Ascending aorta (tissue), 2 donors: ENCODE data around the gene UBN1. TPM values are rescaled to one million over a fixed set of nuclear protein-coding genes. Genes with fewer than 3 reads are reported as not detected.
A peak's percentile ranks its signal among the peaks of the same experiment; 100 is the strongest.

ENCODE experiments used
- DNase-seq, 2 donors: peaks; one replicate each; pipeline ENCODE4 v3.0.0-alpha.2; 2019; ENCODE audit warnings: low spot score in 2 of 2
- H3K27ac ChIP-seq, 2 donors: fragments of 200-600 bp; sonication (generic); one replicate each; pipeline ENCODE4 v1.5.1; 2016 to 2017; ENCODE audit warnings: mild to moderate bottlenecking in 1 of 2
- H3K27me3 ChIP-seq: fragments of 200-600 bp; sonication (generic); one replicate; pipeline ENCODE4 v1.5.1; 2017
- H3K36me3 ChIP-seq, 2 donors: fragments of 200-600 bp; sonication (generic); one replicate each; pipeline ENCODE4 v1.5.1; 2016
- H3K4me1 ChIP-seq, 2 donors: fragments of 200-600 bp; sonication (generic); one replicate each; pipeline ENCODE4 v1.5.1; 2016 to 2017; ENCODE audit warnings: mild to moderate bottlenecking in 1 of 2
- H3K4me3 ChIP-seq, 2 donors: fragments of 200-600 bp; sonication (generic); one replicate each; pipeline ENCODE4 v1.5.1; 2016 to 2017; ENCODE audit warnings: mild to moderate bottlenecking in 1 of 2
- H3K9me3 ChIP-seq, 2 donors: fragments of 200-600 bp; sonication (generic); one replicate each; pipeline ENCODE4 v1.5.1; 2016
- intact Hi-C: fragments of 100-400 bp; cut with DNase I; formaldehyde crosslinking; loops from one replicate; pipeline ENCODE4 v1.15.1; 2023
- total RNA-seq: library from RNA; depleted of rRNA; stranded (reverse); fragments of >200 nt; gene quantifications from one replicate; pipeline ENCODE4 v1.1.0, GENCODE V29; 2016
- TF ChIP-seq, protein P1 (sequence below), 3 experiments: fragments of 200-600 bp in 2 of 3; fragments of 450-650 bp in 1 of 3; sonication (generic) in 2 of 3; IDR thresholded peaks; one replicate each; pipeline ENCODE4 v1.5.1; 2016 to 2019; ENCODE audit warnings: antibody characterized with exemption in 3 of 3, mild to moderate bottlenecking in 1 of 3, moderate library complexity in 1 of 3

The UBN1 gene
- total RNA-seq, 1 donor from 2014 or later = 31.8 TPM

DNA sequence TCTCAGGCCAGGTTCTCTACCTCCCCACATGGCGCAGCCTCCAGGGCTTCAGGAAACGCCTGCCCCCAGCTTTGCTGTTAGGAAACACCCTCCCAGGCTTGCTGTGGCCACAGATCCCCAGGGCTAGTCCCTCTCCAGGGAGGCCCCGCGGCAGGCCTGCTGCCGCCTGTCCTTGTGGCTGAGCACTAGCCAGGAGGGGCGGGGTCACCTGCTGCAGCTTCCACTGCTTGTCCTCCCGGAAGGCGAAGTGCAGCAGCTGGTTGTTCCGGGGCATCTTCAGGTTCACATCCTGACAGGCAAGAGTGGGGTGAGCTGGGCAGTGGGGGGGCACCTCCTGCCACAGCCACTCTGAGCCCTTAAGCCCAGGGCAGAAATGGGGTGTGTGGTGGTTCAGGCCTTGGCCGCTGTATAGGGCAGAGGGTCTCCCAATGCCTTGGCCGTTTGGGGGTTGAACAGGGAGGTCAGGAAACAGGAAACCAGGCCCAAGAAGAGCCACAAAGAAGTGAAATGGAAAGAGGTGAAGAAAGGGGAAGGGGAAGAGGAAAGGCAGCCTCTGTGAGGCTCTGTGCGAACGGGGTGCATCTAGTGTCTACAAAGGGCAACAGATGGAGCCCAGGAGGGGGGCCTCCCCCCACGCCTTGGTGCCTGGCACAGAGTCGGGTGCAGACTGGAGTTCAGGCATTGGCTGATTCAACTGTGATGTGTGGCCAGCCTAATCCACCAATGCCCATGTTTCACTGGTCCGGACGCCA, 46.8 kb upstream of the UBN1 start:
- Histone ChIP-seq H3K4me3 (no peak overlapping the region), H3K36me3 (peaks cover 20 to 26% of the 10 kb centered on the region in 2 donors), H3K27ac (no peak overlapping the region), H3K4me1 (peaks cover 4 to 9% of the 10 kb centered on the region in 2 donors), H3K9me3 (no peaks in the 10 kb centered on the region), H3K27me3 (no peaks in the 10 kb centered on the region)
- intact Hi-C loops = no loop called here
- TF ChIP-seq, protein P1, sequence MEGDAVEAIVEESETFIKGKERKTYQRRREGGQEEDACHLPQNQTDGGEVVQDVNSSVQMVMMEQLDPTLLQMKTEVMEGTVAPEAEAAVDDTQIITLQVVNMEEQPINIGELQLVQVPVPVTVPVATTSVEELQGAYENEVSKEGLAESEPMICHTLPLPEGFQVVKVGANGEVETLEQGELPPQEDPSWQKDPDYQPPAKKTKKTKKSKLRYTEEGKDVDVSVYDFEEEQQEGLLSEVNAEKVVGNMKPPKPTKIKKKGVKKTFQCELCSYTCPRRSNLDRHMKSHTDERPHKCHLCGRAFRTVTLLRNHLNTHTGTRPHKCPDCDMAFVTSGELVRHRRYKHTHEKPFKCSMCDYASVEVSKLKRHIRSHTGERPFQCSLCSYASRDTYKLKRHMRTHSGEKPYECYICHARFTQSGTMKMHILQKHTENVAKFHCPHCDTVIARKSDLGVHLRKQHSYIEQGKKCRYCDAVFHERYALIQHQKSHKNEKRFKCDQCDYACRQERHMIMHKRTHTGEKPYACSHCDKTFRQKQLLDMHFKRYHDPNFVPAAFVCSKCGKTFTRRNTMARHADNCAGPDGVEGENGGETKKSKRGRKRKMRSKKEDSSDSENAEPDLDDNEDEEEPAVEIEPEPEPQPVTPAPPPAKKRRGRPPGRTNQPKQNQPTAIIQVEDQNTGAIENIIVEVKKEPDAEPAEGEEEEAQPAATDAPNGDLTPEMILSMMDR (IDR thresholded peaks at IDR 0.05) = no peak
- no peak for DNase-seq

DNA sequence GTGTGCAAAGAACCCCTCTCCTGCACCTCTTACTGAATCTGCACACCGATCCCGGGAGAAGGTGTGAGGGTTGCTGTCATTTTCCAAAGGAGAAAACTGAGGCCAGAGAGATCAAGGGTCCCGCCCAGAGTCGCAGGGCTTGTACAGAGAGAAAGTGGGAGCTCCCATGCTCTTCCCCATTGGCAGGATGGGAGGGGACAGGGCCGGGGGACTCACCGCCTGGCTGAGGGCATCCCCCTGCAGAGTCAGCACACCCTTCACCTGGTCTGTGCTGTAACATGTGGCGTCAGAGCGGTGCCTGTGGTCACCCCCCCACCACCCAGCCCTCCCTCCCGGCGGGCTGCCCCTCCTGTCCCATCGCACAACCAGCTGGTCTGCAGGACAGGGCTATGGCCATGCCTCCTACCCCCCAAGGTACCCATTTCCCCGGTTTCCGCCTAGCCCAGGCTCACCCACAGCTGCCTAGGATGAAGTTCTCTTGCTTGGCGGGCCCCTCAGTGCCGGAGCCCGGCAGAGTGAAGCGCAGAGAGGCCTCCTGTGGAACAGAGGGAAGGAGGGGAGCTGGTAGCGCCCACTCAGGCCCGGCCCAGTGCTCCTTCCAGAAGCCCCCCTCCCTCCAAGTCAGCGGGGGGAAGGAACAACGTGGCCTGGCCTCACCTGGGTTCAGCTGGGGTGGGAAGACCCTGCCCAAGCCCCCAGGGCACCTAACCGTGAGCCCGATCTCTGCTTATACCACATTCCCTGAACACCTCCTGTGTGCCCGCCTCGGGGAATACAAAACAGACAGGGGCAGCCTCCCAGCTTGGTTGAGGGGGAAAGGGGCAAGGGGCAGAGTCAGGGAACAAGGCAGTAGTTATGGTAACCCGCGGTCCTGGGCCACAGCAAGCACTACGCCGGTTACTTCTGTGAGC, 46.0 kb upstream of the UBN1 start:
- Histone ChIP-seq H3K9me3 (no peaks in the 10 kb centered on the region), H3K27ac (peak overlapping the region; percentile 67 to 69), H3K4me3 (peak overlapping the region; percentile 74 to 78), H3K36me3 (peaks cover 20 to 34% of the 10 kb centered on the region in 2 donors), H3K4me1 (peaks cover 4 to 9% of the 10 kb centered on the region in 2 donors), H3K27me3 (no peaks in the 10 kb centered on the region)
- TF ChIP-seq, protein P1 (IDR thresholded peaks at IDR 0.05) = no peak
- DNase-seq = no peak
- intact Hi-C loops = no loop called here

DNA sequence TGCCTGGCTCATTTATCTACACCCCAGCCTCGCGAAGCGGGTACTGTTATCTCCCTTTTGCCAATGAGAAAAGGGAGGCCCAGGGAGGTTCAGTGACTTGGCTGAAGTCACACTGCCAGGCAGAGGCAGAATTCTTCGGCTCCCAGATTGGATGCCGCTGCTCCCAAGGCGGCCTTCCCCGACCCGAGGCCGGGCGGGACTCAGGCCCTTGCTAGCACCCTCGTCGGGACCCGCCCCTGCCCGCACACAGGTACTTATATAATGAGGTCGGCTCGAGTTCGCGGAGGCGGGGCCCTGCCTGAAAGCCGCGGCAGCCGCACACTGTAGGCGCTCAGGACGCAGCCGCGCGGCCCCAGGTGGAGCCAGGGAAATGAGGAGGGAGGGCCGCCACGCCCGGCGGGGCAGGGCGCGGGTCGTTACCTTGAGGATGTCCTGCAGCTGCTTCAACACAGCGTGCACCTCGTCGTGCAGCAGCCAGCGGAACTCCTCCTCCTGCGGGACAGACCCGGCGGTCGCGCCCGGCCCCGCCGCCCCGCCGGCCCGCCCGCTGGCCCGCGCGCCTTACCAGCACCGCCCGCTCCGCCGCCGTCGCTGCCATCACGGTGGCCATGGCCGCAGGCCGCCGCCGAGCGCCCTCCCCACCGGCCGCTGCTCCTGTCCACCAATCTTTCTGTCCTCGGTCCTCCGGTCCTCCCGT, 45.2 kb upstream of the UBN1 start, which contains the start of gene ROGDI:
Gene ROGDI, minus strand, starts transcription at position 672 of the 697 bp plus-strand sequence. Its CDS starts 62 bp downstream, at position 610.
- Histone ChIP-seq H3K4me3 (peak within 1 kb of the TSS; percentile 74 to 78), H3K4me1 (peaks cover 4 to 9% of the 10 kb centered on the region in 2 donors), H3K9me3 (no peaks in the 10 kb centered on the region), H3K36me3 (peaks cover 19 to 36% of the 10 kb centered on the region in 2 donors), H3K27me3 (no peaks in the 10 kb centered on the region), H3K27ac (peak within 1 kb of the TSS; percentile 67 to 69)
- intact Hi-C loops = loop anchor here (1.0 to 2.0 kb wide), 4 partner anchors 33 to 155 kb away; partner anchors contain the start of genes ANKS3, DNAAF8, GLYR1 and UBN1
- TF ChIP-seq, protein P1 (IDR thresholded peaks at IDR 0.05) = peak in 1 of 3 experiments; percentile 5
- peak; percentile 46 to 87 for DNase-seq

DNA sequence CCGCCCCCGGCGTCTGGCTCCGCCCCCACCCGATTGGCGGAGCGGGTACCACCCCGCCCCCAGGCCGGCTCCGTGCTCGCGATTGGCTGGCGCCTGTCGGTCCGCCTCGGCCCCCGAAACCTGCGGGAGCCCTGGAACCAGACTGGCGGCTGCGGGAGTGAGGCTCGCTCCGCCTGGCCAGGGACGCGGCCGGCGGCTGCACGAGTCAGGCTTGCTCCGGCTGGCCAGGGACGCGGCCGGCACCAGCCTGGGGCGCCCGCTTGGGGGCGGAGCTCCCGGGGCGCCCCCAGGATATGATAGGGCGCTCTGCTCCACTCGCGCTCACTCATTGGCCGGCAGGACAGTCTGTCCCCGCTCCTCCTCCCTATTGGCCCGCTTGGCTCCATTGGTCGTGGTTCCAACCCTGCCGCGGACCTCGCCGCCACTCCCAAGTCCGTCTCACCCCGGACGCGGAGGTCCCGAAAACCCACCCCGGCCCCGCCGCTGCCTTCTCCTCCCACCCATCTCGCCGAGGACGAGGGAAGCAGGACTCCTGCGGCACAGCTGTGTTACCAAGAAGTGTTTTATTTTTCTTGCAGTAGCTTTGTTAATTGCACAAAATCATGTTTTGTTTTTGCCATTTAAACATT, 44.5 kb upstream of the UBN1 start:
- Histone ChIP-seq H3K9me3 (no peaks in the 10 kb centered on the region), H3K4me3 (peak overlapping the region; percentile 74 to 78), H3K4me1 (peaks cover 4 to 9% of the 10 kb centered on the region in 2 donors), H3K27ac (peak overlapping the region; percentile 67 to 69), H3K36me3 (peaks cover 19 to 39% of the 10 kb centered on the region in 2 donors), H3K27me3 (no peaks in the 10 kb centered on the region)
- intact Hi-C loops = loop anchor here (1.0 to 2.0 kb wide), 4 partner anchors 33 to 154 kb away; partner anchors contain the start of genes ANKS3, DNAAF8, GLYR1 and UBN1
- TF ChIP-seq, protein P1 (IDR thresholded peaks at IDR 0.05) = peak in 1 of 3 experiments; percentile 1
- DNase-seq = peak; percentile 73 to 95
